ENCODE measurements around the gene PDZK1. TPM values are rescaled to one million over a fixed set of nuclear protein-coding genes. Genes with fewer than 3 reads are reported as not detected.
A peak's percentile ranks its signal among the peaks of the same experiment; 100 is the strongest.
"Not testable (repeated sequence)": the region's sequence is repeated elsewhere in the genome, so short reads cannot be mapped to it uniquely, and the experiment has no call there.

Gene PDZK1
- under 1 TPM; 0.25 to 0.42 TPM for total RNA-seq

- ChIA-PET POLR2A (no interaction called here), CTCF (no interaction called here)
- no peaks in the 10 kb centered on the region for H3K36me3 Mint-ChIP-seq (ENCODE audit: low read depth)
- no peak for DNase-seq
- H3K9me3 Mint-ChIP-seq: no peaks in the 10 kb centered on the region
- H3K27ac Mint-ChIP-seq: no peak within 1 kb of the TSS
- no peaks in the 10 kb centered on the region for H3K4me1 Mint-ChIP-seq
- H3K4me3 Mint-ChIP-seq: no peak within 1 kb of the TSS
- H3K27me3 Mint-ChIP-seq: peaks cover 19% of the 10 kb centered on the region
Observed at GRCh38 chr1:145707183-145707867, at the start of gene PDZK1. PDZK1 (minus strand) TSS chr1:145707368; CDS start chr1:145688021, 19,347 bp downstream.

DNA sequence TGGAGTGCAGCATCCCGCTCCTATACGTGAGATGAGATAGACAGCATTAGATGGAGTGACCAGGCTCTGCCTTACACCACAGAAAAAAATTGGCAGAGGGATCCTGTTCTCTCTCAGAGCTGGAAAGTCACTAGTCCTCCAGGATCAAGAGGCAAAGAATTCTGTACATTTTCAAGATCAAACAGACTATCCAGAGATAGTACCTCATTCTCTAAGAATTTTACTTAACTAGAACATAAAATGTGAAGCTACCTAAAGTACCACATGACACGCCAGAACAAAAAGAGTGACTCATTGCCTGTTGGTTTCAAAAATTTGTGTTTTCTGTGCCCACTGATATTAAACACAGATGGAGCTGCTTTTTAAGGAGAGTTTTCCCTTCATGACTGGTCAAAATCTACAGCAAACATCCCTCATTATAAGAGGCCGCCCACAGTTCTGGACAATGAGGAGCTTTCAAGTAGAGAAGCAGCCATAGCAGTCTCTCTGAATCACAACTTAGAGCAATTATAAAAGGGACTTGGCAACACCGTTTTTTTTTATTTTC lies 44.4 kb upstream of the PDZK1 start:
- H3K27ac Mint-ChIP-seq: no peak overlapping the region
- H3K4me3 Mint-ChIP-seq: no peak overlapping the region
- CTCF ChIA-PET: interaction anchor here (1.1 kb wide), 1 partner anchor 8 kb away, joined by 3 read pairs; no protein-coding TSS in a partner anchor
- peaks cover 2% of the 10 kb centered on the region for H3K4me1 Mint-ChIP-seq
- POLR2A ChIA-PET: no interaction called here
- DNase-seq: no peak
- no peaks in the 10 kb centered on the region for H3K27me3 Mint-ChIP-seq
- no peaks in the 10 kb centered on the region for H3K9me3 Mint-ChIP-seq
- H3K36me3 Mint-ChIP-seq (ENCODE audit: low read depth): peaks cover 52% of the 10 kb centered on the region

DNA sequence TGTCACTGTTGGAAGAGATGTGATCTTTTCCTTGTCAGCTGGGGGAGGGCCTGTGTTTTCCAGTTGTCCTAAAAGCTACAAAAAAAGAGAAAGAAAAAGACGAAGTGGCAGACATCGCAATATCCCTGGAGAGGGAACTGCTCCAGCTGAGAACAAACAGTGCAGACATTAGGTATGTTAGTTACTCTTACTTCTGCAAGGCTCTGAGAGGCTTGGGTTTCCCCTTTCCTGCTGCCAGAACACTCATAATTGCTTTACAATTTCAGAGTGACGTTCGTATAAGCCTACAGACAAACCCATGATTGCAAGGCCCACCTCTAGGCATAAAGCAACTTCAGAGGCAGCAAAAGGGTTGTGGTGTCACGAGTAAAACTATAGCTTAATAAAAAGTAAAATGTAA lies 43.3 kb upstream of the PDZK1 start:
- Mint-ChIP-seq H3K4me3 (no peak overlapping the region), H3K4me1 (peaks cover 2% of the 10 kb centered on the region), H3K27me3 (no peaks in the 10 kb centered on the region), H3K9me3 (no peaks in the 10 kb centered on the region), H3K27ac (no peak overlapping the region), H3K36me3 (ENCODE audit: low read depth) (peaks cover 46% of the 10 kb centered on the region)
- ChIA-PET CTCF (no interaction called here), POLR2A (no interaction called here)
- DNase-seq: no peak

DNA sequence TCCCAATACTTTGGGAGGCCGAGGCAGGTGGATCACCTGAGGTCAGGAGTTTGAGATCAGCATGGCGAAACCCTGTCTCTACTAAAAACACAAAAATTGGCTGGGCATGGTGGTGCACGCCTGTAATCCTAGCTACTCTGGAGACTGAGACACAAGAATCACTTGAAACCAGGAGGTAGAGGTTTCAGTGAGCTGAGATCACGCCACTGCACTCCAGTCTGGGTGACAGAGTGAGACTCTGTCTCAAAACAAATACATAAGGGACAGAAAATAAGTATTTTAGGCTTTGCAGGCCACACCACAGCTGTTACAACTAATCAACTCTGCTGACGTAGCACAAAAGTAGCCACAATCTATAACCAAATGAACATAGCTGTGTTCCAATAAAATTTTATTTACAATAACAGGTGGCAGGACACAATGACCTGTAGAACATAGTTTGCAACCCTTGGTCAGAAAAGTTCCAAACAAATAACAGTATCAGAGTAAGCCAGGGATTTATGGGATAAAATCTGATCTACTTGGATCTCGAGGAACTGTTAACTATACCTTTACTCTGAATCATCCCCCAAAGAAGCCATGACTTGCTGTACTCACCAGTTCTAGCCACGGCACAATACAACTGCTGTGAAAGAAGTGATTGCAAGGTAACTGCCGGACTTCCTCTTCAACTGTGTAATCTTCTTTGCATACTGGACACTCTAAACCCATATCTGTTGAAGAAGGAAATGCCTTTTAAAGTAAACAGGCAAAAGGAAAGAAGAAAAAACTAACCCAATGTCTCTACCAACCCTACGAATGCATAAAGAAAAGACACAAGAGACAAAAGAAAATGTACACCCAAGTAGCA lies 40.5 kb upstream of the PDZK1 start:
- Mint-ChIP-seq H3K9me3 (no peaks in the 10 kb centered on the region), H3K4me1 (peaks cover 2% of the 10 kb centered on the region), H3K27ac (no peak overlapping the region), H3K36me3 (ENCODE audit: low read depth) (peaks cover 54% of the 10 kb centered on the region), H3K4me3 (no peak overlapping the region), H3K27me3 (no peaks in the 10 kb centered on the region)
- no peak for DNase-seq
- CTCF ChIA-PET: interaction anchor here (1.2 kb wide), 1 partner anchor 18 kb away, joined by 3 read pairs; no protein-coding TSS in a partner anchor
- POLR2A ChIA-PET: interaction anchor here (0.7 kb wide), 1 partner anchor 304 kb away, joined by 3 read pairs; no protein-coding TSS in a partner anchor

- Mint-ChIP-seq H3K27me3 (no peaks in the 10 kb centered on the region), H3K4me3 (no peak overlapping the region), H3K36me3 (ENCODE audit: low read depth) (peaks cover 22% of the 10 kb centered on the region), H3K4me1 (no peaks in the 10 kb centered on the region), H3K27ac (no peak overlapping the region), H3K9me3 (no peaks in the 10 kb centered on the region)
- POLR2A ChIA-PET: no interaction called here
- CTCF ChIA-PET: no interaction called here
- DNase-seq: no peak
Observed at GRCh38 chr1:145740269-145740668, 33.1 kb upstream of the PDZK1 start.

GRCh38 chr1:145736191-145736590 lies 29.0 kb upstream of the PDZK1 start:
- ChIA-PET POLR2A (no interaction called here), CTCF (no interaction called here)
- Mint-ChIP-seq H3K4me3 (no peak overlapping the region), H3K9me3 (no peaks in the 10 kb centered on the region), H3K27me3 (no peaks in the 10 kb centered on the region), H3K27ac (no peak overlapping the region), H3K4me1 (no peaks in the 10 kb centered on the region), H3K36me3 (ENCODE audit: low read depth) (no peaks in the 10 kb centered on the region)
- DNase-seq: no peak

DNA sequence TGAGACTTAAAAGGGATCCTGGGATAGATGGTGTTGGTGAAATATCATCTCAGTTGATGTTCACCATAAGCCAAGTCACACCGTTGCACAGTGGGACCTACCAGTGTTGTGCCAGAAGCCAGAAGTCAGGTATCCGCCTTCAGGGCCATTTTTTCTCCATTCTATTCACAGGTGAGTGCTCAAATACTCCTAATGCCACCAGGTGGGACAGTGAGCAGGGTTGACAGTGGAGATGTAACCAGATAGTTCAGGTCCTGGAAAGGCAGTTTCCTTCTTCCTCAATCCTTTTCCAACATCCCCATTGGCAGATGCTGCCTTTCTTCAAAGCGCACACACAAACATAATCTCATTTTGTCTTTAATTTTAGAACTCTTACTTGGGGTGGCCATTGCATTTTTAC lies 23.7 kb upstream of the PDZK1 start:
- Mint-ChIP-seq H3K27me3 (peaks cover 3% of the 10 kb centered on the region), H3K9me3 (no peaks in the 10 kb centered on the region), H3K4me1 (no peaks in the 10 kb centered on the region), H3K4me3 (no peak overlapping the region), H3K36me3 (ENCODE audit: low read depth) (no peaks in the 10 kb centered on the region), H3K27ac (no peak overlapping the region)
- CTCF ChIA-PET: interaction anchor here (0.6 to 1.7 kb wide), 2 partner anchors 16 to 38 kb away, joined by 3 to 4 read pairs; no protein-coding TSS in a partner anchor
- no peak for DNase-seq
- POLR2A ChIA-PET: no interaction called here

- CTCF ChIA-PET: interaction anchor here (0.6 to 1.7 kb wide), 2 partner anchors 17 to 38 kb away, joined by 3 to 4 read pairs; no protein-coding TSS in a partner anchor
- H3K36me3 Mint-ChIP-seq (ENCODE audit: low read depth): no peaks in the 10 kb centered on the region
- no peak overlapping the region for H3K4me3 Mint-ChIP-seq
- H3K27me3 Mint-ChIP-seq: peaks cover 3% of the 10 kb centered on the region
- H3K4me1 Mint-ChIP-seq: no peaks in the 10 kb centered on the region
- POLR2A ChIA-PET: no interaction called here
- DNase-seq: no peak
- no peaks in the 10 kb centered on the region for H3K9me3 Mint-ChIP-seq
- no peak overlapping the region for H3K27ac Mint-ChIP-seq
Observed at GRCh38 chr1:145730467-145730866, 23.3 kb upstream of the PDZK1 start.

DNA sequence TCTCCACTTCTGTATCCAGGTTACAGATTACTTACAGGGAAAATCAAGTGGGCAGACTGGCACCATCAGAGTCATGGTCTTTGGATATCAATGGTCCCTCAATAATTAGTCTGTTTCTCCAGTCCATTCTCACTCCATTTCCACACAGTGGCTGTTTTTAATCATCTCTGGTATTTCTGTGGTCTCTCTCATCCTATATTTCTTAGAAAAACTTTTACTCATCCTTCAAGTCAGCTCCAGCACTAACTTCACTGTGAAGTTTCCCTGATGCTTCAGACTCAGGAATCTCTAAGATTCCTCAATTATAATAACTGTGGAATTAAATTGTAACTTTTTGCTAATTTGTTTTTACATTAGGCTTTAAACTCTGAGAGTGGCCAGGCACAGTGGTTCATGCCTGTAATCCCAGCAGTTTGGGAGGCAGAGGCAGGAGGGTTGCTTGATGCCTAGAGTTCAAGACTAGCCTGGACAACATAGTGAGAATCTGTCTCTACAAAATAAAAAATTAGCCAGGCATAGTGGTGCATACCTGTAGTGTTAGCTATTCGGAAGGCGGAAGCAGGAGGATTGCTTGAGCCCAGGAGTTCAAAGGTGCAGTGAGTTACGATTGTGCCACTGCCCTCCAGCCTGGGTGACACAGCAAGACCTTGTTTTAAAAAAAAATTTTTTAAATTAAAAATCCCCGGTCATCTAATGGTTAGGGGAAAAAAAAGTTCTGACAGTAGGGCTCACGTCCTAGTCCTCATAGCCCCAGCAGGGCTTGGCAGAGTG lies 22.7 kb upstream of the PDZK1 start:
- H3K27me3 Mint-ChIP-seq: peaks cover 3% of the 10 kb centered on the region
- DNase-seq: no peak
- no peak overlapping the region for H3K27ac Mint-ChIP-seq
- H3K4me3 Mint-ChIP-seq: no peak overlapping the region
- no peaks in the 10 kb centered on the region for H3K9me3 Mint-ChIP-seq
- H3K36me3 Mint-ChIP-seq (ENCODE audit: low read depth): no peaks in the 10 kb centered on the region
- CTCF ChIA-PET: interaction anchor here (1.7 kb wide), 1 partner anchor 17 kb away, joined by 3 read pairs; no protein-coding TSS in a partner anchor
- POLR2A ChIA-PET: no interaction called here
- no peaks in the 10 kb centered on the region for H3K4me1 Mint-ChIP-seq

- ChIA-PET POLR2A (no interaction called here), CTCF (interaction anchor here (1.7 kb wide), 1 partner anchor 18 kb away, joined by 3 read pairs; no protein-coding TSS in a partner anchor)
- DNase-seq: no peak
- Mint-ChIP-seq H3K27ac (no peak overlapping the region), H3K36me3 (ENCODE audit: low read depth) (no peaks in the 10 kb centered on the region), H3K4me1 (no peaks in the 10 kb centered on the region), H3K4me3 (no peak overlapping the region), H3K27me3 (peaks cover 3% of the 10 kb centered on the region), H3K9me3 (no peaks in the 10 kb centered on the region)
Observed at GRCh38 chr1:145729196-145729595, 22.0 kb upstream of the PDZK1 start.

DNA sequence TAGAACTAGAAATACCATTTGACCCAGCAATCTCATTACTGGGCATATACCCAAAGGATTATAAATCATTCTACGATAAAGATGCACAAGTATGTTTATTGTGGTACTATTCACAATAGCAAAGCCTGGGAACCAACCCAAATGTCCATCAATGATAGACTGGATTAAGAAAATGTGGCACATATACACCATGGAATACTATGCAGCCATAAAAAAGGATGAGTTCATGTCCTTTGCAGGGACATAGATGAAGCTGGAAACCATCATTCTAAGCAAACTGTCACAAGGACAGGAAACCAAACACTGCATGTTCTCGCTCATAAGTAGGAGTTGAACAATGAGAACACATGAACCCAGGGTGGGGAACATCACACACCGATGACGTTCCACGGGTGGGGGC lies 19.0 kb upstream of the PDZK1 start:
- H3K4me1 Mint-ChIP-seq; H3K27ac Mint-ChIP-seq; H3K4me3 Mint-ChIP-seq; POLR2A ChIA-PET; H3K36me3 Mint-ChIP-seq (ENCODE audit: low read depth); DNase-seq; H3K9me3 Mint-ChIP-seq; CTCF ChIA-PET: not testable (repeated sequence)
- peaks cover 16% of the 10 kb centered on the region for H3K27me3 Mint-ChIP-seq

- peak; percentile 71 for DNase-seq
- Mint-ChIP-seq H3K36me3 (ENCODE audit: low read depth) (no peaks in the 10 kb centered on the region), H3K4me1 (peaks cover 23% of the 10 kb centered on the region), H3K27me3 (peaks cover 26% of the 10 kb centered on the region), H3K27ac (peak overlapping the region; percentile 72), H3K9me3 (no peaks in the 10 kb centered on the region), H3K4me3 (peak overlapping the region; percentile 60)
- POLR2A ChIA-PET: no interaction called here
- CTCF ChIA-PET: interaction anchor here (0.6 to 1.7 kb wide), 7 partner anchors 10 to 61 kb away, joined by 3 to 7 read pairs (median 3); no protein-coding TSS in a partner anchor
Observed at GRCh38 chr1:145720878-145721671, 13.9 kb upstream of the PDZK1 start.
